Activated B cell treated with CpG ODN at 0.5 μM for 24 hours (primary cell): ENCODE results near the gene TSR1. TPM values are rescaled to one million over a fixed set of nuclear protein-coding genes. Genes with fewer than 3 reads are reported as not detected.

Experiments used
- ATAC-seq: fragments of 200-7000 bp; cut with Tn5 transposase; one replicate; pipeline ENCODE4 v1.10.0; 2021; ENCODE audit warnings: low read depth, mild to moderate bottlenecking, moderate library complexity
- CTCF ChIA-PET: fragments of 350-600 bp; sonication (Branson Sonifier 250); formaldehyde crosslinking; loops from one replicate; lab custom pipeline; 2021; ENCODE audit warnings: antibody characterized with exemption; lab: Charles Lee
- POLR2A ChIA-PET: fragments of 350-600 bp; sonication (Branson Sonifier 250); formaldehyde crosslinking; loops from one replicate; lab custom pipeline; 2021; ENCODE audit warnings: antibody characterized with exemption; lab: Charles Lee
- DNase-seq: peaks from one replicate; pipeline ENCODE4 v3.0.0; 2022
- H3K27ac Mint-ChIP-seq: one replicate; pipeline ENCODE4 v1.8.0; 2020; ENCODE audit warnings: mixed read lengths
- H3K27me3 Mint-ChIP-seq: one replicate; pipeline ENCODE4 v1.8.0; 2021; ENCODE audit warnings: mixed read lengths
- H3K36me3 Mint-ChIP-seq: one replicate; pipeline ENCODE4 v1.8.0; 2021; ENCODE audit warnings: low read depth, mixed read lengths
- H3K4me1 Mint-ChIP-seq: one replicate; pipeline ENCODE4 v1.8.0; 2021; ENCODE audit warnings: mixed read lengths
- H3K4me3 Mint-ChIP-seq: one replicate; pipeline ENCODE4 v1.8.0; 2020; ENCODE audit warnings: mild to moderate bottlenecking, mixed read lengths
- H3K9me3 Mint-ChIP-seq: one replicate; pipeline ENCODE4 v1.8.0; 2020; ENCODE audit warnings: mixed read lengths
- CTCF ChIP-seq: fragments of 200-600 bp; IDR thresholded peaks from one replicate; pipeline ENCODE4 v1.8.0; 2022; ENCODE audit warnings: antibody characterized with exemption, mild to moderate bottlenecking
- intact Hi-C: fragments of 100-400 bp; cut with micrococcal nuclease; formaldehyde crosslinking; loops from one replicate; pipeline ENCODE4 v1.15.1; 2024
- total RNA-seq: library from RNA; stranded (reverse); gene quantifications from 2 replicates; pipeline ENCODE4 v1.2.3, GENCODE V29; 2022

Gene TSR1
- 46.4 and 48.5 TPM in 2 replicates for total RNA-seq

GRCh38 chr17:2336215-2336851 lies at the start of gene TSR1:
Gene TSR1 (minus strand): TSS chr17:2336457. CDS start chr17:2336427, 30 bp downstream.
- Mint-ChIP-seq H3K9me3 (no peaks in the 10 kb centered on the region), H3K4me3 (peak within 1 kb of the TSS; percentile 99), H3K27ac (peak within 1 kb of the TSS; percentile 96), H3K4me1 (peaks cover 23% of the 10 kb centered on the region), H3K36me3 (peaks cover 1% of the 10 kb centered on the region), H3K27me3 (no peaks in the 10 kb centered on the region)
- ATAC-seq (peak; percentile 79), DNase-seq (peak; percentile 85)
- intact Hi-C loops: loop anchor here (1.0 to 2.0 kb wide), 6 partner anchors 17 to 620 kb away; partner anchors contain the start of genes MNT, SMG6 and SRR
- ChIA-PET POLR2A (interaction anchor here (0.6 to 3.2 kb wide), 18 partner anchors 9 to 1575 kb away, joined by 3 to 25 read pairs (median 3); partner anchors contain the start of genes INPP5K, MNT, SMG6 and SRR), CTCF (interaction anchor here (0.7 to 1.3 kb wide), 4 partner anchors 14 to 713 kb away, joined by 3 to 9 read pairs (median 3); no protein-coding TSS in a partner anchor)
- TF ChIP-seq CTCF: no peak

- H3K4me3 Mint-ChIP-seq: no peak overlapping the region
- DNase-seq: no peak
- no peak overlapping the region for H3K27ac Mint-ChIP-seq
- POLR2A ChIA-PET: interaction anchor here (1.2 kb wide), 1 partner anchor 81 kb away, joined by 3 read pairs; no protein-coding TSS in a partner anchor
- H3K9me3 Mint-ChIP-seq: no peaks in the 10 kb centered on the region
- intact Hi-C loops: no loop called here
- H3K27me3 Mint-ChIP-seq: no peaks in the 10 kb centered on the region
- CTCF ChIA-PET: interaction anchor here (9.3 kb wide), 1 partner anchor 30 kb away, joined by 520 read pairs; no protein-coding TSS in a partner anchor
- peaks cover 34% of the 10 kb centered on the region for H3K36me3 Mint-ChIP-seq
- no peak for ATAC-seq
- H3K4me1 Mint-ChIP-seq: peaks cover 6% of the 10 kb centered on the region
- TF ChIP-seq CTCF: no peak
These were observed 49.3 kb upstream of the TSR1 start for GRCh38 chr17:2385240-2386210.

GRCh38 chr17:2384439-2385127 lies 48.3 kb upstream of the TSR1 start:
- intact Hi-C loops: no loop called here
- Mint-ChIP-seq H3K27ac (no peak overlapping the region), H3K4me3 (no peak overlapping the region), H3K4me1 (no peaks in the 10 kb centered on the region), H3K36me3 (peaks cover 37% of the 10 kb centered on the region), H3K27me3 (no peaks in the 10 kb centered on the region), H3K9me3 (no peaks in the 10 kb centered on the region)
- POLR2A ChIA-PET: no interaction called here
- no peak for ATAC-seq
- CTCF ChIA-PET: interaction anchor here (3.9 to 9.3 kb wide), 2 partner anchors 16 to 31 kb away, joined by 45 to 520 read pairs; partner anchors contain the start of gene MNT
- DNase-seq: no peak
- no peak for TF ChIP-seq CTCF

- ATAC-seq: no peak
- H3K27ac Mint-ChIP-seq: no peak overlapping the region
- ChIA-PET CTCF (interaction anchor here (1.4 to 9.3 kb wide), 6 partner anchors 9 to 291 kb away, joined by 3 to 520 read pairs (median 28); partner anchors contain the start of gene MNT), POLR2A (interaction anchor here (0.8 to 2.0 kb wide), 3 partner anchors 9 to 18 kb away, joined by 4 to 18 read pairs (median 14); partner anchors contain the start of gene MNT)
- no peak for DNase-seq
- no peaks in the 10 kb centered on the region for H3K9me3 Mint-ChIP-seq
- TF ChIP-seq CTCF: no peak
- H3K36me3 Mint-ChIP-seq: peaks cover 39% of the 10 kb centered on the region
- no peaks in the 10 kb centered on the region for H3K4me1 Mint-ChIP-seq
- intact Hi-C loops: loop anchor here (2.0 kb wide), 2 partner anchors 291 to 629 kb away; no protein-coding TSS in a partner anchor
- H3K27me3 Mint-ChIP-seq: no peaks in the 10 kb centered on the region
- H3K4me3 Mint-ChIP-seq: no peak overlapping the region
These were observed 47.4 kb upstream of the TSR1 start for GRCh38 chr17:2383628-2384167.
